Vagina (tissue), 2 donors: Measurements from ENCODE around the gene GPRC5C.

Experiments
- POLR2A ChIP-seq, 2 donors: fragments of 450-650 bp; IDR thresholded peaks; one replicate each; pipeline ENCODE4 v1.6.1; 2017; ENCODE audit warnings: antibody characterized with exemption in 2 of 2, mild to moderate bottlenecking in 2 of 2, moderate library complexity in 2 of 2
- POLR2AphosphoS5 ChIP-seq, 2 donors: sonication (generic); formaldehyde crosslinking; IDR thresholded peaks; one replicate each; pipeline ENCODE4 v1.9.0; 2017; ENCODE audit warnings: antibody characterized with exemption in 2 of 2, mild to moderate bottlenecking in 2 of 2, low read depth in 1 of 2; ENCODE audit not compliant: insufficient read depth in 1 of 2
- TF ChIP-seq, protein P1 (sequence below), 3 experiments: fragments of 450-650 bp in 2 of 3; fragments of 200-600 bp in 1 of 3; sonication (generic) in 1 of 3; IDR thresholded peaks; one replicate each; pipeline ENCODE4 v1.5.1; 2017 to 2019; ENCODE audit warnings: antibody characterized with exemption in 3 of 3, mild to moderate bottlenecking in 2 of 3, moderate library complexity in 2 of 3

GRCh38 chr17:74404218-74404617, 27.7 kb upstream of the GPRC5C start:
- TF ChIP-seq, protein P1, sequence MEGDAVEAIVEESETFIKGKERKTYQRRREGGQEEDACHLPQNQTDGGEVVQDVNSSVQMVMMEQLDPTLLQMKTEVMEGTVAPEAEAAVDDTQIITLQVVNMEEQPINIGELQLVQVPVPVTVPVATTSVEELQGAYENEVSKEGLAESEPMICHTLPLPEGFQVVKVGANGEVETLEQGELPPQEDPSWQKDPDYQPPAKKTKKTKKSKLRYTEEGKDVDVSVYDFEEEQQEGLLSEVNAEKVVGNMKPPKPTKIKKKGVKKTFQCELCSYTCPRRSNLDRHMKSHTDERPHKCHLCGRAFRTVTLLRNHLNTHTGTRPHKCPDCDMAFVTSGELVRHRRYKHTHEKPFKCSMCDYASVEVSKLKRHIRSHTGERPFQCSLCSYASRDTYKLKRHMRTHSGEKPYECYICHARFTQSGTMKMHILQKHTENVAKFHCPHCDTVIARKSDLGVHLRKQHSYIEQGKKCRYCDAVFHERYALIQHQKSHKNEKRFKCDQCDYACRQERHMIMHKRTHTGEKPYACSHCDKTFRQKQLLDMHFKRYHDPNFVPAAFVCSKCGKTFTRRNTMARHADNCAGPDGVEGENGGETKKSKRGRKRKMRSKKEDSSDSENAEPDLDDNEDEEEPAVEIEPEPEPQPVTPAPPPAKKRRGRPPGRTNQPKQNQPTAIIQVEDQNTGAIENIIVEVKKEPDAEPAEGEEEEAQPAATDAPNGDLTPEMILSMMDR (IDR thresholded peaks at IDR 0.05): no peak
- TF ChIP-seq POLR2A (IDR thresholded peaks at IDR 0.05) (no peak), POLR2AphosphoS5 (IDR thresholded peaks at IDR 0.05; ENCODE audit: insufficient read depth in 1 of 2, low read depth in 1 of 2) (no peak)
